GM12872 (cell line): ENCODE data around the gene LRMDA.

Experiments
- TF ChIP-seq, protein P1 (sequence below): IDR thresholded peaks from 3 replicates; pipeline ENCODE4 v1.5.1; 2011; ENCODE audit warnings: low read depth, mild to moderate bottlenecking, low read length, moderate library complexity; ENCODE audit not compliant: insufficient read depth

LRMDA gene

DNA sequence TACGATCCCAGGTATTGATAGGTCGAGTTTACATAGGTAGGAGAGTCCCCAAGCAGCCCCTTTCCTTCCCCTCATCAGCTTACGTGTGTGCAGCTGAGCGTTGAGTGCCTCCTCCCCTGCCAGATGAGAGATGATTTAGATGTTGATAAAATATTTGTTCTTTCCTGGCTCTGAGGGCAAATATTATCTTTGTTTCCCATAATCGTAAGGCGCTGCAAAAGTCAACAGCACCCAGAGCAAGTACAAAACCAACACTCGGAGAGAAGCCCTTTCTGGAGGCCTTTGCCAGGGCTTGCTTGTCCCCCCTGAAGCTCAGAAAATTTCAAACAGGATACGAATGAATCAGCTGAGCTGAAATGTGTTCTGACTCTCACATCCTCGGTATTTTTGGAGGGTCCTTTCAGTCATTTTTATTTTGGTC is 683.2 kb downstream of the LRMDA start:
- TF ChIP-seq, protein P1, sequence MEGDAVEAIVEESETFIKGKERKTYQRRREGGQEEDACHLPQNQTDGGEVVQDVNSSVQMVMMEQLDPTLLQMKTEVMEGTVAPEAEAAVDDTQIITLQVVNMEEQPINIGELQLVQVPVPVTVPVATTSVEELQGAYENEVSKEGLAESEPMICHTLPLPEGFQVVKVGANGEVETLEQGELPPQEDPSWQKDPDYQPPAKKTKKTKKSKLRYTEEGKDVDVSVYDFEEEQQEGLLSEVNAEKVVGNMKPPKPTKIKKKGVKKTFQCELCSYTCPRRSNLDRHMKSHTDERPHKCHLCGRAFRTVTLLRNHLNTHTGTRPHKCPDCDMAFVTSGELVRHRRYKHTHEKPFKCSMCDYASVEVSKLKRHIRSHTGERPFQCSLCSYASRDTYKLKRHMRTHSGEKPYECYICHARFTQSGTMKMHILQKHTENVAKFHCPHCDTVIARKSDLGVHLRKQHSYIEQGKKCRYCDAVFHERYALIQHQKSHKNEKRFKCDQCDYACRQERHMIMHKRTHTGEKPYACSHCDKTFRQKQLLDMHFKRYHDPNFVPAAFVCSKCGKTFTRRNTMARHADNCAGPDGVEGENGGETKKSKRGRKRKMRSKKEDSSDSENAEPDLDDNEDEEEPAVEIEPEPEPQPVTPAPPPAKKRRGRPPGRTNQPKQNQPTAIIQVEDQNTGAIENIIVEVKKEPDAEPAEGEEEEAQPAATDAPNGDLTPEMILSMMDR, result no peak

DNA sequence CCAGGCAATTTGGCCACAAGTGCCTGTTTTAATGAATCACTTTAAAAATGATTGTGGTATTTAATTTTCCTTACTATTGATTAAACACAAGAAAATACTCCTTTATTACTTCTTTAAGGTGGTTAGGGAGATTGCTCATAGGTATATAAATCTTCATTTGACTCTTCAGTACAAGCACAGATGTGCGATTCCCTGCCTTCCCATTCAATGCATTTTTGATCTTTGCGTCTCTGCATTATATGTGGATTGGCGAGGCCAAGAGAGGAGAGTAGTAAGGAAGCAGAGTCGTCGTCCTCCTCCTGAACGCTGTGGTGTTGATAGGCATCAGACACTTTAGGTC is 683.7 kb downstream of the LRMDA start:
- TF ChIP-seq, protein P1, result no peak

DNA sequence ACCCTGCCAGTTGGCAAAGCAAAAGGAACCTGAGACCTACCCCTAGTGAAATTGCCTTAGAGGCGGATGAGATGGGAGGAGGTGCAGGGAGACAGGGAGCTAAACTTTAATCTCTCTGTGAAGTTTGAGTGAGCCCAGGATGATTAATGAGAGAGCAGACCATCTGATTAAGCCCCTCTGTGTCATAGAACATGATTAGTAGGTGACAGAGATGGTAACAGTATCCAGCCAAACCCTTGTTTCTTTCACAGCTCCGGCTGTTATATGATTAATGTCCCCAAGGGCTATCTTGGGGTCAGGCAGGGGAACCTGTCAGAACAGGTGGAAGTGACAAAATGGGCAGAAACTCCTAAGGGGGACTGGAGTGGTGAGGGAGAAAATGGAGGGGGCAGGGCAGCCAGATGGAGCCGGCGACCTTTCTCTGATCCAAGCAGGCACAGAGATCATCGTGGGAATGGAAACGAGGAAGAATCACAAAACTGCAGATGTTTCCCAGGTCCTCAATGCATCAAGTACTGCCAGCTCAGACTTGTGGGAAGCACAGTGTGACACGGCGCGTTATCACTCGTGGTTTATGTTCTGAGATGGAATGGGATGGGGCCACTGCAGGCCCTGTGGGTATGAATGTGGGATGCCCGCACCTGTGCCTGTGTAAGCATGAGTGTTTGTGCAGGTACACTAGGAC is 684.2 kb downstream of the LRMDA start:
- TF ChIP-seq, protein P1, result no peak

DNA sequence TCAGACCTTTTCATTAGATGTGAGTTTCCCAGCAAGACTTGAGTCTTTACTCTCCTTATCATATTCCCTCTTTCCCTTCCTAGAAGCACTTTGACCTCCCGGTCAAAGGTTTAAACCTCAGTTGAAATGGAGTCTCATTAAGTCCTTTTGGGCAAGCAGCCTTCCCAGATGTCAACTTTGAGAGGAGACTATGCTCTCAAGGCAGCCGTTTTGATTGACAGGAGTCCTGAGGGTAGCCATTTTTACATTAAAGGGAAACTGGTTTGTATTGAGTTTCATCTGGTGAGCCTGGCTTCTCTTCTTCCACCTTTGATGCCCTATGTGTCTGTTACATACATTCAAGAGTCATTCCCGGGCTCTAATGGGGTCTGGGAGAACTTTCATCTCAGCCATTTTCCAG is 685.1 kb downstream of the LRMDA start:
- TF ChIP-seq, protein P1, result no peak

DNA sequence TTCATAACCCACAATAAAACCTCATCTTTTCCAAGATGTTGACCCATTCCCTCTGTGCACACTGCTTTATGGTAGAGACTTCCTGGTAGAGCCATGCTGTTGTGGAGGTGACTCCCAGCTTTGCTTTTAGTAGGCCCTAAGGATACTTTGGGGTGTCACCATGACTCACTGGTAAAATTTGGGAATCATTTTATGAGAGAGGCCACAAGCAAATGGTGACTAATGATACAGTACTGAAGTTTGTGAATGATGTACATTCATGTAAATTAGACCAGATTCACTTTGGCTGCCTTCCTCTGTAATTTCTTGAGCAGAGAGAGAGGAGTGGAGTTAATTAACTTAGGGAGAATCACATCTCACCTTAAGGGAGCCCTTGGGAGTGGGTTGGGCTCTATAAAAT is 686.5 kb downstream of the LRMDA start:
- TF ChIP-seq, protein P1, result no peak

DNA sequence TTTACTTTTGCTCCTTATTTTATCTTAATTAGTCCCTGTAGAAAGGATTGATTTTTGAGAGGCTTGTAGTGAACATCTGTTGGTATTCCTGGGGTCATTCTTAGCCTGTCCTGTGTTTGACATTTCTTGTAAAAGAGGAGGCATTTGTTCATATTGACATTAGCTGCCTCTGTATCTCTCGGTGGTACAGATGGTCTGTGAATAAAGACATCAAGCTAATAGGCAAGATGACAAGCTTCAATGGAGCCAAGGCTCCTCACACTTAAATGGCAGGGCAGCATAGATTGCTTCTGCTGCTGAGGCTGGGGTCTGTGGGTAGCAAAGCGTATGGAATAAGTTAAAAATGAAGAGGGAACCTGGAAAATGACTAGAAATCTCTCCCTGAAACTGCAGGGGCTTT is 687.6 kb downstream of the LRMDA start:
- TF ChIP-seq, protein P1, result no peak

DNA sequence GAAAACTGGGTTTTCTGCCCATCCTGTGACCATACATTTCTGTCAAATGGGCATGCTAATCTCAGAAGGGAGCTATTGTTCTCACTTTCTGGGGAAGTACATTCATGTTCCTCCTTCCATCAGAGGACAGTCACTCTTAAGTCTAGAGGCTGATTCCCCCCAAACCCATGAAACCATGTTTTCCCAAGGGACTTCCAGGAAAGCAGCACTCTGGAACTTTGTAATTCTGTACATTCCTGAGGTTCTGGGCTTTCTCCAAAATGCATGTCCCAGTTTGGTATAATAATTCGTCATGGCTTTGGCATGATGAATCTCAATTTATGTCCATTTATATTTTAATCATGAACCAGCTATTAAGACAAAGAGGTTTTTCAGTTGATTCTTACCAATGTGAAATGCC is 688.1 kb downstream of the LRMDA start:
- TF ChIP-seq, protein P1, result no peak

DNA sequence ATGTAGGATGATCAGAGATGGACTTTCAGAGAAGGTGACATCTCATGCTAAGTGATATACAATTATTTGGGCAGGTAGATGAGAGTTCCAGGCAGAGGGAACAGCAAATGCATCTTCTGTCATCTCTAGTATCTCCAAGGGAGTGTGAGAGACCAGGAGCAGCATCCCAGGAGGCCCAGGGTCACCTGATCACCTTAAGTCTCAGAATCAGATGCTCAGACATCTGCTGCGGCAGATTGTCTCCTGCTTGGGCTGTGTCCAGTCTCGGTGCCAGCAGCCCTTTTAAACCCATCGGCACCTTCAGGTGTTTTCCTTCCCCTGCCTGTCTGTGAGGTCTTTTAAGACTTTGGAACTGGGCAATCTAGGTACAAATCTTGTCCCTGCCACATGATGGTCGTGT is 690.6 kb downstream of the LRMDA start:
- TF ChIP-seq, protein P1, result no peak
